ENCODE measurements around the gene SLC7A7. TPM values are rescaled to one million over a fixed set of nuclear protein-coding genes. Genes with fewer than 3 reads are reported as not detected.

Gene SLC7A7
- total and polyA plus RNA-seq, 9 of the 15 experiments (the other 6 are each of a cell fraction or from before 2014, with no cell fraction given), result 0.07 to 0.68 (median 0.41) TPM

- Histone ChIP-seq H3K4me2 (ENCODE audit: insufficient read depth, low read length) (no peak within 1 kb of the TSS), H3K9me1 (ENCODE audit: control insufficient read depth, insufficient read depth, low read length) (no peaks in the 10 kb centered on the region), H3K4me3 (no peak within 1 kb of the TSS), H3K9ac (ENCODE audit: insufficient read depth in 1 of 2, low read depth in 2 of 2, low read length in 2 of 2) (no peak within 1 kb of the TSS; a peak in 1 of 4 replicates), H2AFZ (ENCODE audit: low read depth, low read length) (no peak within 1 kb of the TSS), H3K79me2 (ENCODE audit: control insufficient read depth, insufficient read depth, low read length) (peaks cover 2% of the 10 kb centered on the region; the same call in 1 of the 3 replicates), H3K36me3 (ENCODE audit: control insufficient read depth, insufficient read depth, low read length) (peaks cover 39% of the 10 kb centered on the region), H3K27ac (ENCODE audit: extremely low read depth, low read depth, low read length) (no peak within 1 kb of the TSS), H3K27me3 (ENCODE audit: control insufficient read depth in 2 of 2, insufficient read depth in 2 of 2, low read length in 2 of 2) (no peaks in the 10 kb centered on the region), H3K4me1 (replicated peaks in 1 of 2; ENCODE audit: control insufficient read depth in 2 of 2, insufficient read depth in 2 of 2, low read length in 2 of 2) (peaks cover 0 to 11% of the 10 kb centered on the region in 2 experiments; a peak in 1 of 5 replicates), H4K20me1 (replicated peaks; ENCODE audit: control insufficient read depth, insufficient read depth, low read length) (no peaks in the 10 kb centered on the region), H3K9me3 (replicated peaks; ENCODE audit: control insufficient read depth, insufficient read depth, low read depth, low read length) (no peaks in the 10 kb centered on the region)
- in situ Hi-C loops (cut with MboI), result no loop called here
- DNase-seq (ENCODE audit: extremely low read depth in 1 of 4, low spot score in 3 of 4) (peak in 1 of 4 experiments; percentile 11), ATAC-seq (no peak), FAIRE-seq (no peak)
- CTCF ChIA-PET (ENCODE audit: low intra/inter-chr PET ratio), result no interaction called here
- POLR2A ChIA-PET, result interaction anchor here (1.1 kb wide), 1 partner anchor 12 kb away, joined by 4 read pairs; no protein-coding TSS in a partner anchor
- 94% methylated on average over 26 of the region's 46 CpGs for WGBS (ENCODE audit: insufficient coverage, low coverage, missing lambda C conversion rate)
- intact Hi-C loops (cut with micrococcal nuclease), result no loop called here
- BruUV-seq (replicated peaks), result no TSS peak
- TF ChIP-seq MEF2D (tag; conservative IDR thresholded peaks at IDR 0.05; ENCODE audit: low read depth) (no peak), MCM5 (IDR thresholded peaks at IDR 0.05; ENCODE audit: low read depth) (no peak), POLR2G (IDR thresholded peaks at IDR 0.05; ENCODE audit: low read depth, low read length) (peak; percentile 42; the same call in 1 of the 2 replicates), CTCF (IDR thresholded peaks at IDR 0.05 in 2 of 3, conservative IDR thresholded peaks at IDR 0.05 in 1 of 3; ENCODE audit: insufficient read depth in 2 of 3, low read depth in 1 of 3, low read length in 3 of 3) (0 out of 6 replicates have a peak, but pooled peaks of 1 of the 3 experiments have one; percentile 17), BMI1 (IDR thresholded peaks at IDR 0.05; ENCODE audit: low read length) (no peak), REST (IDR thresholded peaks at IDR 0.05; ENCODE audit: borderline replicate concordance) (no peak), REST (CRISPR knock-in tag; IDR thresholded peaks at IDR 0.05; ENCODE audit: low read depth) (no peak), JUN (IDR thresholded peaks at IDR 0.05; ENCODE audit: borderline replicate concordance, low read depth, low read length) (no peak), JUN (CRISPR knock-in tag; IDR thresholded peaks at IDR 0.05; ENCODE audit: borderline replicate concordance) (no peak), RBM22 (IDR thresholded peaks at IDR 0.05; ENCODE audit: low read depth, low read length, poor library complexity, severe bottlenecking) (peak; percentile 34), KDM1A (IDR thresholded peaks at IDR 0.05) (no peak), FIP1L1 (IDR thresholded peaks at IDR 0.05; ENCODE audit: low read depth, low read length, poor library complexity, severe bottlenecking) (no peak)
These were observed 21.3 kb upstream of the SLC7A7 start, which contains the start of gene MMP14 for GRCh38 chr14:22836301-22837113. TSS of gene MMP14 (plus strand) at chr14:22836585. CDS start at chr14:22836818, 233 bp downstream.
